ENCODE data around the gene PACS1.

DNA sequence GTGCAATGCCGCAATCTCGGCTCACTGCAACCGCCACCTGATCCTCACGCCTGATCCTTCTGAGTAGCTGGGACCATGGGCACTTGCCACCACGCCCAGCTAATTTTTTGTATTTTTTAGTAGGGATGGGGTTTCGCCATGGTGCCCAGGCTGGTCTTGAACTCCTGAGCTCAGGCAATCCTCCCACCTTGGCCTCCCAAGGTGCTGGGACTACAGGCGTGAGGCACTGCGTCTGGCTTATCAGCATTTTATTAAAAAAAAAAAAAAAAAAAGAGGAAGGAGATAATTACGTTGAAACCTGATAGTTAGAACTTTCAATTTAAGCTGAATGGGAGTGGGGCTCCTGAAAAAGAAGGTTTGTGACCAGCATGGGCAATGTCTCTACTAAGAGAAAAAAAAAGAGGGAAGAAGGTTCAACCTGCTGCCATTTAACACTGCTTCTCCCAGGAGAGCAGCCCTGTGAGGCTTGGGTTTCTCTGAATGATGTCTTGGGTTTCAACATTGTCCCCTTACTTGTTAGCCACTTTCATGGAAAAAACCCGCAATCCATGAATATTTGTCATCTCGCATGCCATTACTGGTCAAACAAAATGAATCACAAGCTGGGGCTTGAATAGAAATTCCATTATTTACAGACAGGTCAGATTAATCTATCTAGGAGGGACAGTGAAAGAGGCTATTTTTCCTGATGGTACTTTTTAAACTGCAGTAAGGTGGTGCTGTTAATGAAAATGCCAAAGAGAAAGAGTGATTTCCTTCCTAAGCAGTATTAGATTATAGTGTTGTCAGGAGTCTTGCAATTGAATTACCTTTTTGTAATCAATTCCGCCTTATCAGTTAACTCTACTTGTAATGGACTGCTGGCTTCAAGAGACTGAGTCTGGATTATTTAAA is 72.5 kb downstream of the PACS1 start:
- TF ChIP-seq POLR2AphosphoS5 (IDR thresholded peaks at IDR 0.05) (no peak), POLR2A (IDR thresholded peaks at IDR 0.05) (no peak)

Data from breast epithelium (tissue), 3 donors.